Chondrocyte (in vitro differentiated cells): Measurements from ENCODE around the gene SERHL2. TPM values are rescaled to one million over a fixed set of nuclear protein-coding genes. Genes with fewer than 3 reads are reported as not detected.
"Not testable (repeated sequence)": the region's sequence is repeated elsewhere in the genome, so short reads cannot be mapped to it uniquely, and the experiment has no call there.

ENCODE experiments used
- DNase-seq: peaks from one replicate; pipeline ENCODE4 v3.0.0; 2021; ENCODE audit warnings: mixed read lengths, low spot score
- H3K27ac Mint-ChIP-seq: one replicate; pipeline ENCODE4 v1.8.0; 2021; ENCODE audit warnings: mild to moderate bottlenecking, moderate library complexity, mixed read lengths; ENCODE audit not compliant: unreplicated experiment
- H3K27me3 Mint-ChIP-seq: 2 replicates; pipeline ENCODE4 v1.8.0; 2021; ENCODE audit warnings: low read depth, mixed read lengths
- H3K36me3 Mint-ChIP-seq: 2 replicates; pipeline ENCODE4 v1.8.0; 2021; ENCODE audit warnings: low read depth, mixed read lengths
- H3K4me1 Mint-ChIP-seq: 2 replicates; pipeline ENCODE4 v1.8.0; 2021; ENCODE audit warnings: low read depth, mild to moderate bottlenecking, mixed read lengths
- H3K4me3 Mint-ChIP-seq: one replicate; pipeline ENCODE4 v1.8.0; 2021; ENCODE audit warnings: mild to moderate bottlenecking, moderate library complexity, mixed read lengths; ENCODE audit not compliant: unreplicated experiment
- H3K9me3 Mint-ChIP-seq: 2 replicates; pipeline ENCODE4 v1.8.0; 2021; ENCODE audit warnings: low read depth, mixed read lengths
- CTCF ChIP-seq: fragments of 200-600 bp; sonication (generic); IDR thresholded peaks from 2 replicates; pipeline ENCODE4 v1.5.0; 2021; ENCODE audit warnings: antibody characterized with exemption, mild to moderate bottlenecking, moderate library complexity
- total RNA-seq: library from RNA; stranded (reverse); gene quantifications from 3 replicates; pipeline ENCODE4 v1.2.1, GENCODE V29; 2021

Gene SERHL2
- total RNA-seq, 1 donor from 2014 or later = 3.5 TPM

- Mint-ChIP-seq H3K4me3 (no peak overlapping the region), H3K27ac (no peak overlapping the region)
These were observed 20.1 kb upstream of the SERHL2 start for GRCh38 chr22:42533638-42533977.

GRCh38 chr22:42535082-42535731 lies 18.5 kb upstream of the SERHL2 start:
- not testable (repeated sequence) for H3K27ac Mint-ChIP-seq, H3K4me3 Mint-ChIP-seq, H3K4me1 Mint-ChIP-seq, DNase-seq, H3K27me3 Mint-ChIP-seq, H3K36me3 Mint-ChIP-seq, H3K9me3 Mint-ChIP-seq

More at GRCh38 chr22:42533638-42533977, 20.1 kb upstream of the SERHL2 start:
- Mint-ChIP-seq H3K4me1 (peaks cover 4% of the 10 kb centered on the region), H3K27me3 (peaks cover 3% of the 10 kb centered on the region), H3K36me3 (no peaks in the 10 kb centered on the region), H3K9me3 (no peaks in the 10 kb centered on the region)
- no peak for TF ChIP-seq CTCF
- DNase-seq = no peak

- H3K9me3 Mint-ChIP-seq = no peaks in the 10 kb centered on the region
- H3K27ac Mint-ChIP-seq = no peak overlapping the region
- H3K4me3 Mint-ChIP-seq = no peak overlapping the region
- H3K4me1 Mint-ChIP-seq = peaks cover 4% of the 10 kb centered on the region
- DNase-seq = no peak
- H3K36me3 Mint-ChIP-seq = no peaks in the 10 kb centered on the region
- no peak for TF ChIP-seq CTCF
- H3K27me3 Mint-ChIP-seq = peaks cover 2% of the 10 kb centered on the region
These were observed 17.6 kb upstream of the SERHL2 start for GRCh38 chr22:42536166-42536565.

GRCh38 chr22:42536634-42537033 lies 17.1 kb upstream of the SERHL2 start:
- H3K27me3 Mint-ChIP-seq, H3K4me1 Mint-ChIP-seq, H3K27ac Mint-ChIP-seq: not testable (repeated sequence)

GRCh38 chr22:42537199-42537831 lies 16.4 kb upstream of the SERHL2 start:
- H3K36me3 Mint-ChIP-seq, H3K4me1 Mint-ChIP-seq, H3K27me3 Mint-ChIP-seq, H3K27ac Mint-ChIP-seq, H3K4me3 Mint-ChIP-seq, DNase-seq, H3K9me3 Mint-ChIP-seq: not testable (repeated sequence)

More at GRCh38 chr22:42536634-42537033, 17.1 kb upstream of the SERHL2 start:
- not testable (repeated sequence) for H3K36me3 Mint-ChIP-seq, H3K9me3 Mint-ChIP-seq, DNase-seq, H3K4me3 Mint-ChIP-seq

GRCh38 chr22:42539236-42539771 lies 14.5 kb upstream of the SERHL2 start:
- H3K27me3 Mint-ChIP-seq, DNase-seq, H3K36me3 Mint-ChIP-seq, H3K4me3 Mint-ChIP-seq, H3K4me1 Mint-ChIP-seq, H3K9me3 Mint-ChIP-seq, H3K27ac Mint-ChIP-seq: not testable (repeated sequence)

GRCh38 chr22:42544686-42545085 lies 9.1 kb upstream of the SERHL2 start:
- no peak for DNase-seq
- Mint-ChIP-seq H3K4me1 (no peaks in the 10 kb centered on the region), H3K27ac (no peak overlapping the region), H3K4me3 (no peak overlapping the region), H3K36me3 (no peaks in the 10 kb centered on the region), H3K27me3 (peaks cover 5% of the 10 kb centered on the region), H3K9me3 (no peaks in the 10 kb centered on the region)
- no peak for TF ChIP-seq CTCF
